ENCODE data around the gene POLA1.

GRCh38 chrX:24789047-24789446 is 95.3 kb downstream of the POLA1 start:
- no peak for TF ChIP-seq CTCF (IDR thresholded peaks at IDR 0.05)
- no peak for TF ChIP-seq POLR2A (IDR thresholded peaks at IDR 0.05)

All from testis (tissue), 2 donors.